Measurements from ENCODE around the gene SLC8A1.
"Not testable (repeated sequence)": the region's sequence is repeated elsewhere in the genome, so short reads cannot be mapped to it uniquely, and the experiment has no call there.

SLC8A1 gene

GRCh38 chr2:40108851-40109250 is 343.0 kb downstream of the SLC8A1 start:
- DNase-seq (ENCODE audit: low spot score), result no peak

- no peak for DNase-seq (ENCODE audit: low spot score)
Measured at GRCh38 chr2:40106061-40106460, 345.8 kb downstream of the SLC8A1 start.

- DNase-seq (ENCODE audit: low spot score), result no peak
Measured at GRCh38 chr2:40105593-40105992, 346.3 kb downstream of the SLC8A1 start.

GRCh38 chr2:40103590-40103989 is 348.3 kb downstream of the SLC8A1 start:
- DNase-seq (ENCODE audit: low spot score), result no peak

GRCh38 chr2:40103163-40103562 is 348.7 kb downstream of the SLC8A1 start:
- DNase-seq (ENCODE audit: low spot score), result no peak

- no peak for DNase-seq (ENCODE audit: low spot score)
Measured at GRCh38 chr2:40102447-40102846, 349.4 kb downstream of the SLC8A1 start.

GRCh38 chr2:40101131-40101575 is 350.7 kb downstream of the SLC8A1 start:
- peak; percentile 50 for DNase-seq (ENCODE audit: low spot score)

- no peak for DNase-seq (ENCODE audit: low spot score)
Measured at GRCh38 chr2:40100676-40101075, 351.2 kb downstream of the SLC8A1 start.

- DNase-seq (ENCODE audit: low spot score), result no peak
Measured at GRCh38 chr2:40098786-40099470, 353.0 kb downstream of the SLC8A1 start.

GRCh38 chr2:40097691-40098385 is 354.1 kb downstream of the SLC8A1 start:
- DNase-seq (ENCODE audit: low spot score), result no peak

- no peak for DNase-seq (ENCODE audit: low spot score)
Measured at GRCh38 chr2:40096360-40096759, 355.5 kb downstream of the SLC8A1 start.

- no peak for DNase-seq (ENCODE audit: low spot score)
Measured at GRCh38 chr2:40095000-40095399, 356.9 kb downstream of the SLC8A1 start.

GRCh38 chr2:40094451-40094850 is 357.4 kb downstream of the SLC8A1 start:
- no peak for DNase-seq (ENCODE audit: low spot score)

- no peak for DNase-seq (ENCODE audit: low spot score)
Measured at GRCh38 chr2:40093021-40093675, 358.7 kb downstream of the SLC8A1 start.

- DNase-seq (ENCODE audit: low spot score), result no peak
Measured at GRCh38 chr2:40090044-40090443, 361.8 kb downstream of the SLC8A1 start.

- no peak for DNase-seq (ENCODE audit: low spot score)
Measured at GRCh38 chr2:40087927-40088326, 364.0 kb downstream of the SLC8A1 start.

GRCh38 chr2:40087434-40087833 is 364.5 kb downstream of the SLC8A1 start:
- DNase-seq (ENCODE audit: low spot score), result no peak

GRCh38 chr2:40085786-40086185 is 366.1 kb downstream of the SLC8A1 start:
- DNase-seq (ENCODE audit: low spot score), result no peak

GRCh38 chr2:40073336-40073735 is 378.6 kb downstream of the SLC8A1 start:
- DNase-seq (ENCODE audit: low spot score), result not testable (repeated sequence)

- DNase-seq (ENCODE audit: low spot score), result no peak
Measured at GRCh38 chr2:40072442-40073232, 379.3 kb downstream of the SLC8A1 start.

- DNase-seq (ENCODE audit: low spot score), result no peak
Measured at GRCh38 chr2:40062381-40062780, 389.5 kb downstream of the SLC8A1 start.

- DNase-seq (ENCODE audit: low spot score), result no peak
Measured at GRCh38 chr2:40049781-40050180, 402.1 kb downstream of the SLC8A1 start.
